Keratinocyte (primary cell): ENCODE data around the gene CTPS2. TPM values are rescaled to one million over a fixed set of nuclear protein-coding genes. Genes with fewer than 3 reads are reported as not detected.

Experiments
- DNase-seq: peaks from one replicate; pipeline ENCODE4 v3.0.0-alpha.2; 2011; ENCODE audit warnings: low read depth, missing footprints, low spot score
- FAIRE-seq: peaks from 2 replicates; lab custom pipeline; 2011; peaks lifted over from hg19 to GRCh38; lab: Jason Lieb, UNC
- H2AFZ ChIP-seq: 2 replicates; pipeline ENCODE4 v1.6.0; 2012; ENCODE audit warnings: low read length, control low read depth, inconsistent platforms; ENCODE audit not compliant: control insufficient read depth
- H3K27ac ChIP-seq: 2 replicates; pipeline ENCODE4 v1.5.1; 2011; ENCODE audit warnings: low read length; ENCODE audit not compliant: control insufficient read depth, insufficient read depth
- H3K27me3 ChIP-seq: 3 replicates; pipeline ENCODE4 v1.6.0; 2011; ENCODE audit warnings: low read length; ENCODE audit not compliant: control insufficient read depth, insufficient read depth; ENCODE audit errors: extremely low read depth
- H3K36me3 ChIP-seq, 2 experiments: 2 replicates in 1 of 2; 3 replicates in 1 of 2; pipeline ENCODE4 v1.5.1; 2011; ENCODE audit warnings: low read length in 2 of 2, mild to moderate bottlenecking in 1 of 2; ENCODE audit not compliant: control insufficient read depth in 2 of 2, insufficient read depth in 2 of 2; ENCODE audit errors: extremely low read depth in 1 of 2
- H3K4me1 ChIP-seq: 3 replicates; pipeline ENCODE4 v1.5.1; 2011; ENCODE audit warnings: low read length; ENCODE audit not compliant: control insufficient read depth, insufficient read depth; ENCODE audit errors: extremely low read depth
- H3K4me2 ChIP-seq: 3 replicates; pipeline ENCODE4 v1.6.0; 2011; ENCODE audit warnings: low read depth, low read length; ENCODE audit not compliant: control insufficient read depth, insufficient read depth; ENCODE audit errors: extremely low read depth
- H3K4me3 ChIP-seq, 3 experiments: fragments of 200-600 bp in 1 of 3; sonication (generic) in 1 of 3; 2 replicates in 2 of 3; 3 replicates in 1 of 3; pipeline ENCODE4 v1.5.1; 2011 to 2016; ENCODE audit warnings: low read length in 3 of 3, mild to moderate bottlenecking in 3 of 3, control low read depth in 2 of 3, inconsistent platforms in 1 of 3, low read depth in 1 of 3, mixed read lengths in 1 of 3, mixed run types in 1 of 3, moderate library complexity in 1 of 3; ENCODE audit not compliant: control insufficient read depth in 2 of 3, insufficient read depth in 2 of 3; ENCODE audit errors: extremely low read depth in 1 of 3
- H3K79me2 ChIP-seq: 2 replicates; pipeline ENCODE4 v1.6.0; 2012; ENCODE audit warnings: low read length; ENCODE audit not compliant: control insufficient read depth, insufficient read depth
- H3K9ac ChIP-seq: 3 replicates; pipeline ENCODE4 v1.6.0; 2011; ENCODE audit warnings: low read length; ENCODE audit not compliant: control insufficient read depth, insufficient read depth; ENCODE audit errors: extremely low read depth
- H3K9me1 ChIP-seq: 3 replicates; pipeline ENCODE4 v1.6.0; 2011; ENCODE audit warnings: low read length; ENCODE audit not compliant: control insufficient read depth, insufficient read depth; ENCODE audit errors: extremely low read depth
- H3K9me3 ChIP-seq: 2 replicates; pipeline ENCODE4 v1.5.1; 2012; ENCODE audit warnings: low read depth, low read length; ENCODE audit not compliant: control insufficient read depth
- H4K20me1 ChIP-seq: 3 replicates; pipeline ENCODE4 v1.6.0; 2011; ENCODE audit warnings: low read length; ENCODE audit not compliant: control insufficient read depth, insufficient read depth; ENCODE audit errors: extremely low read depth
- CTCF ChIP-seq, 3 experiments: IDR thresholded peaks in 1 of 3; conservative IDR thresholded peaks in 1 of 3; optimal IDR thresholded peaks in 1 of 3; 2 replicates in 2 of 3; 3 replicates in 1 of 3; pipeline versions ENCODE3 to v1.5.1; 2011; ENCODE audit warnings: low read length in 3 of 3, mild to moderate bottlenecking in 3 of 3, moderate library complexity in 2 of 3, control low read depth in 1 of 3, inconsistent platforms in 1 of 3; ENCODE audit not compliant: insufficient read depth in 2 of 3; ENCODE audit errors: extremely low read depth in 1 of 3
- EZH2 ChIP-seq: IDR thresholded peaks from one replicate; pipeline ENCODE4 v1.6.1; 2012; ENCODE audit warnings: inconsistent platforms, mild to moderate bottlenecking, low read length, moderate library complexity
- dilution Hi-C: fragments of 300-500 bp; cut with MboI; formaldehyde crosslinking; loops from one replicate; pipeline ENCODE4 v1.7.0; 2020; ENCODE audit warnings: low sequenced_read_pairs; ENCODE audit not compliant: extremely low pct_ligation_motif_present
- polyA plus RNA-seq, 5 experiments: library from polyadenylated mRNA; depleted of rRNA in 3 of 5; stranded (reverse) in 3 of 5; stranded (forward) in 1 of 5; unstranded in 1 of 5; fragments of >200 nt; gene quantifications; 1 replicate in 1 of 5; 2 replicates in 3 of 5; 3 replicates in 1 of 5; pipeline versions ENCODE4 v1.2.1 to v1.2.3, GENCODE V29; 2011 to 2012; ENCODE audit warnings: missing spikeins in 2 of 5, low read depth in 1 of 5, low replicate concordance in 1 of 5

The CTPS2 gene
- polyA plus RNA-seq, 1 donor (not counting 4 experiments of a cell fraction or from before 2014, with no cell fraction given), result 12.3 TPM

DNA sequence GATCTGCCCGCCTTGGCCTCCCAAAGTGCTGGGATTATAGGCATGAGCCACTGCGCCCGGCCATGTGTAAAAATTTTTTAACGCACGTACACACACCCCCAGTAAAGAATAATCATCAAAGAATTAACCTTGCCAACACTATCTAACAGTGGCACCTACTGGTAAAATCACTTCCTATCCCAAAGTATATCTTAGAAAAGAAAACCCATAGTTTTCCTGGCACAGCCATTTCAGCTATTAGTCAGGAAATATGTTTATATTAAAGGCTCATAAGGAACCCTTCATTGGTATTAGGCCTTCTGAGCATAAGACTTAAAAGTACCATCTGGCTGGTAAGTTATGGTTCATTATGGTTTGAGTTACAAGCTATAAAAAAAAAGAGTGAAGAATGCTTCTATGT lies 48.4 kb downstream of the CTPS2 start:
- FAIRE-seq (no peak), DNase-seq (no peak)
- dilution Hi-C loops, result loop anchor here (25.0 kb wide), 1 partner anchor 227 kb away; no protein-coding TSS in a partner anchor
- H2AFZ ChIP-seq, result no peak overlapping the region
- no peak overlapping the region for H3K27ac ChIP-seq
- no peak overlapping the region for H3K4me3 ChIP-seq
- H3K36me3 ChIP-seq, result peaks cover 0 to 7% of the 10 kb centered on the region in 2 experiments
- H3K4me1 ChIP-seq, result no peaks in the 10 kb centered on the region
- H3K27me3 ChIP-seq, result no peaks in the 10 kb centered on the region
- no peaks in the 10 kb centered on the region for H4K20me1 ChIP-seq
- H3K79me2 ChIP-seq, result no peaks in the 10 kb centered on the region
- H3K4me2 ChIP-seq, result no peak overlapping the region
- no peaks in the 10 kb centered on the region for H3K9me1 ChIP-seq
- H3K9ac ChIP-seq, result no peak overlapping the region
- no peak for TF ChIP-seq EZH2
- TF ChIP-seq CTCF (optimal IDR thresholded peaks at IDR 0.05 in 1 of 3, IDR thresholded peaks at IDR 0.05 in 1 of 3, conservative IDR thresholded peaks at IDR 0.05 in 1 of 3; ENCODE audit: extremely low read depth in 1 of 3, insufficient read depth in 2 of 3, low read length in 3 of 3), result no peak
- H3K9me3 ChIP-seq, result no peaks in the 10 kb centered on the region

GRCh38 chrX:16662402-16662801 lies 50.1 kb downstream of the CTPS2 start:
- H3K9ac ChIP-seq, result no peak overlapping the region
- no peak overlapping the region for H2AFZ ChIP-seq
- H3K9me1 ChIP-seq, result no peaks in the 10 kb centered on the region
- TF ChIP-seq EZH2, result no peak
- no peak for TF ChIP-seq CTCF (optimal IDR thresholded peaks at IDR 0.05 in 1 of 3, IDR thresholded peaks at IDR 0.05 in 1 of 3, conservative IDR thresholded peaks at IDR 0.05 in 1 of 3; ENCODE audit: extremely low read depth in 1 of 3, insufficient read depth in 2 of 3, low read length in 3 of 3)
- no peak overlapping the region for H3K27ac ChIP-seq
- H3K4me1 ChIP-seq, result peaks cover 4% of the 10 kb centered on the region
- dilution Hi-C loops, result loop anchor here (25.0 kb wide), 1 partner anchor 225 kb away; no protein-coding TSS in a partner anchor
- FAIRE-seq (no peak), DNase-seq (no peak)
- H3K9me3 ChIP-seq, result no peaks in the 10 kb centered on the region
- no peaks in the 10 kb centered on the region for H4K20me1 ChIP-seq
- H3K4me3 ChIP-seq, result no peak overlapping the region
- peaks cover 0 to 4% of the 10 kb centered on the region in 2 experiments for H3K36me3 ChIP-seq
- no peaks in the 10 kb centered on the region for H3K79me2 ChIP-seq
- no peak overlapping the region for H3K4me2 ChIP-seq
- H3K27me3 ChIP-seq, result no peaks in the 10 kb centered on the region
